ENCODE measurements around the gene IL34. TPM values are rescaled to one million over a fixed set of nuclear protein-coding genes. Genes with fewer than 3 reads are reported as not detected.

The IL34 gene
- polyA plus RNA-seq, 4 donors, result 1.5 to 25.2 (median 6.5) TPM; not detected in 1

- peak; percentile 42 to 87 for DNase-seq
- FAIRE-seq, result no peak
- H3K36me3 ChIP-seq (ENCODE audit: control insufficient read depth in 3 of 3, insufficient read depth in 2 of 3, low read depth in 1 of 3, low read length in 3 of 3), result peaks cover 0 to 55% (median 0%) of the 10 kb centered on the region in 3 donors
- WGBS, 3 donors, result 1% methylated on average over 28 to 72 of the region's 72 CpGs
- H3K27ac ChIP-seq (ENCODE audit: low read depth in 1 of 3, low read length in 2 of 3), result peak within 1 kb of the TSS; percentile 12 to 77 (median 49)
- H3K27me3 ChIP-seq (ENCODE audit: control insufficient read depth in 3 of 3, insufficient read depth in 3 of 3, low read length in 3 of 3), result no peaks in the 10 kb centered on the region
- H3K4me1 ChIP-seq (ENCODE audit: control insufficient read depth in 3 of 3, insufficient read depth in 2 of 3, low read depth in 1 of 3, low read length in 2 of 3), result peaks cover 0 to 55% (median 3%) of the 10 kb centered on the region in 3 donors
- H3K9me3 ChIP-seq (ENCODE audit: control insufficient read depth in 2 of 2, insufficient read depth in 1 of 2, low read depth in 1 of 2, low read length in 1 of 2), result no peaks in the 10 kb centered on the region
- H3K4me3 ChIP-seq (ENCODE audit: low read depth in 1 of 3, low read length in 3 of 3), result peak within 1 kb of the TSS; percentile 50 to 84 (median 63)
These were observed 39.6 kb downstream of the IL34 start, which contains the start of gene MTSS2 for GRCh38 chr16:70685938-70686375. MTSS2 (minus strand) TSS chr16:70686053; CDS start chr16:70685791, 262 bp downstream.

DNA sequence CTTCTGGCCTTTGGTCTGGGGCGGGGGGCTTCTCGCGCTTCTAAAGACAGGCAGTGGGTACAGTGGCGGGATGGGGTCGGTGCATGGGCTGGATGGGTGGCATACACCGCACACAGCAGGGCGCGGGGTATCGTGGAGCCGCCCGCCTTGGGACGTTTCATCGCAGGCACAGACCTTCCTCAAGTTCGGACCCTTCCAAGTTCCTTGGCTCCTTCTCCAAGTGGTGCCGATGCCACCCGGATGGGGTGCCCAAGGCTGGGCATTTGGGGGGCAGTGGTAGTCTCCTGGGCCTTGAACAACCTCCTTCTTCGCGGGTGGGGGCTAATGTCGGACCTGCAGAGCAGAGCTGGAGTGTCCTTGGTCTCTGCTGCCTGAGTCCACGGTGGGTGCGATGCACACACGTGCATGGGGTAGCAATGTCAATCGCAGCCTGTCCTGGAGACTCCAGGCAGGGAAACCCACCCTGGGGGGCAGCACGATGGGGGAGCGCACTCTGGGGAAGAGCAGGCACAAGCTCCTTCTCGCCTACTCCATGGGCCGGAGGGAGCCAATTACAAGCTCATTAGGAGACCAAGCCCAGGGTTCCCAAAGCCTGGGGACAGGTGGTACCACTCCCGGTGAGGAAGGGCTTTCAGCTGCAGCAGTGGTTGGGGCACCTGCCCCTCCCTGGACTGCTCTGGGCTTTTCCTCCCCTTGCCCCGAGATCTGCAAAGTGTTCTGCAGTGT lies 40.2 kb downstream of the IL34 start:
- no peak for DNase-seq
- H3K27ac ChIP-seq (ENCODE audit: low read depth in 1 of 3, low read length in 2 of 3), result peak overlapping the region; percentile 12 to 77 (median 49)
- H3K4me1 ChIP-seq (ENCODE audit: control insufficient read depth in 3 of 3, insufficient read depth in 2 of 3, low read depth in 1 of 3, low read length in 2 of 3), result peaks cover 0 to 59% (median 3%) of the 10 kb centered on the region in 3 donors
- no peak for FAIRE-seq
- WGBS, 3 donors, result 55 to 63% (median 56%) methylated on average over 29 of the region's 29 CpGs
- peaks cover 0 to 59% (median 0%) of the 10 kb centered on the region in 3 donors for H3K36me3 ChIP-seq (ENCODE audit: control insufficient read depth in 3 of 3, insufficient read depth in 2 of 3, low read depth in 1 of 3, low read length in 3 of 3)
- H3K4me3 ChIP-seq (ENCODE audit: low read depth in 1 of 3, low read length in 3 of 3), result peak overlapping the region in 1 of 3 donors; percentile 28
- H3K9me3 ChIP-seq (ENCODE audit: control insufficient read depth in 2 of 2, insufficient read depth in 1 of 2, low read depth in 1 of 2, low read length in 1 of 2), result no peaks in the 10 kb centered on the region
- H3K27me3 ChIP-seq (ENCODE audit: control insufficient read depth in 3 of 3, insufficient read depth in 3 of 3, low read length in 3 of 3), result no peaks in the 10 kb centered on the region

GRCh38 chr16:70687102-70687511 lies 40.7 kb downstream of the IL34 start:
- WGBS, 3 donors, result 46 to 53% (median 47%) methylated on average over 5 of the region's 5 CpGs
- Histone ChIP-seq H3K27me3 (ENCODE audit: control insufficient read depth in 3 of 3, insufficient read depth in 3 of 3, low read length in 3 of 3) (no peaks in the 10 kb centered on the region), H3K4me1 (ENCODE audit: control insufficient read depth in 3 of 3, insufficient read depth in 2 of 3, low read depth in 1 of 3, low read length in 2 of 3) (peaks cover 0 to 63% (median 3%) of the 10 kb centered on the region in 3 donors), H3K4me3 (ENCODE audit: low read depth in 1 of 3, low read length in 3 of 3) (no peak overlapping the region), H3K9me3 (ENCODE audit: control insufficient read depth in 2 of 2, insufficient read depth in 1 of 2, low read depth in 1 of 2, low read length in 1 of 2) (no peaks in the 10 kb centered on the region), H3K27ac (ENCODE audit: low read depth in 1 of 3, low read length in 2 of 3) (peak overlapping the region in 2 of 3 donors; percentile 77 to 81), H3K36me3 (ENCODE audit: control insufficient read depth in 3 of 3, insufficient read depth in 2 of 3, low read depth in 1 of 3, low read length in 3 of 3) (peaks cover 0 to 61% (median 0%) of the 10 kb centered on the region in 3 donors)
- no peak for DNase-seq
- FAIRE-seq, result no peak

DNA sequence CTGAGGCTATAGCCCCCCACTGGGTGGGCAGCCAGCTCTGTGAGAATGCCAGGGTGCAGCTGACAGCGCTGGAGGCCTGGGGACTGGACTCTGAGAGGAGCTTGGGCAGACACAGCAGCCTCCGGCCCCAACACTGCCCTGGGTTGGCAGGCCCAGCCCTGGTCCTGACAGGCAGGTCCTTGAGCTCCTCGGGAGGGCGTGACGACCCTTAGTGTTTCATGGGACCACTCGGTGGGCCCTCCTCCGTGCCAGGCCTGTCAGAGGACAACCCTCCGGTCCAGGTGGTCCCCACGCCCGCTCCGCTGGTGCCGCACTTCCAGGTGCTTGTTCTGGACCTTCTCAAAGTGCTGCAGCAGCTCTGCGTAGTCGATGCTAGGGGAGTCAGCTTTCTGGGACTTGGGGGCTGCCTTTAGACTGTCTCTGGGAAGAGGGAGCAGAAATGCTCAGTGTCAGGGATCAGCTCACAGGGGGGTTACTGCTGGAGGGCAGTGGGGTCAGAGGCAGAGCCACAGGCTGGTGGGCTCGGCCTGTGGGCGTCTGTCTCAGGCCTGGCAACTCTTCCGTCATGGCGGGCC lies 41.4 kb downstream of the IL34 start:
- no peak for FAIRE-seq
- peak overlapping the region in 2 of 3 donors; percentile 77 to 81 for H3K27ac ChIP-seq (ENCODE audit: low read depth in 1 of 3, low read length in 2 of 3)
- peaks cover 0 to 63% (median 0%) of the 10 kb centered on the region in 3 donors for H3K36me3 ChIP-seq (ENCODE audit: control insufficient read depth in 3 of 3, insufficient read depth in 2 of 3, low read depth in 1 of 3, low read length in 3 of 3)
- H3K4me3 ChIP-seq (ENCODE audit: low read depth in 1 of 3, low read length in 3 of 3), result no peak overlapping the region
- DNase-seq, result no peak
- WGBS, 3 donors, result 82 to 90% (median 89%) methylated on average over 15 to 18 of the region's 18 CpGs
- H3K9me3 ChIP-seq (ENCODE audit: control insufficient read depth in 2 of 2, insufficient read depth in 1 of 2, low read depth in 1 of 2, low read length in 1 of 2), result no peaks in the 10 kb centered on the region
- H3K27me3 ChIP-seq (ENCODE audit: control insufficient read depth in 3 of 3, insufficient read depth in 3 of 3, low read length in 3 of 3), result no peaks in the 10 kb centered on the region
- H3K4me1 ChIP-seq (ENCODE audit: control insufficient read depth in 3 of 3, insufficient read depth in 2 of 3, low read depth in 1 of 3, low read length in 2 of 3), result peaks cover 0 to 63% (median 3%) of the 10 kb centered on the region in 3 donors

- 48 to 85% (median 78%) methylated on average over 8 of the region's 8 CpGs for WGBS, 3 donors
- Histone ChIP-seq H3K4me1 (ENCODE audit: control insufficient read depth in 3 of 3, insufficient read depth in 2 of 3, low read depth in 1 of 3, low read length in 2 of 3) (peaks cover 0 to 64% (median 3%) of the 10 kb centered on the region in 3 donors), H3K27me3 (ENCODE audit: control insufficient read depth in 3 of 3, insufficient read depth in 3 of 3, low read length in 3 of 3) (no peaks in the 10 kb centered on the region), H3K27ac (ENCODE audit: low read depth in 1 of 3, low read length in 2 of 3) (peak overlapping the region in 2 of 3 donors; percentile 77 to 81), H3K36me3 (ENCODE audit: control insufficient read depth in 3 of 3, insufficient read depth in 2 of 3, low read depth in 1 of 3, low read length in 3 of 3) (peaks cover 0 to 59% (median 2%) of the 10 kb centered on the region in 3 donors), H3K9me3 (ENCODE audit: control insufficient read depth in 2 of 2, insufficient read depth in 1 of 2, low read depth in 1 of 2, low read length in 1 of 2) (no peaks in the 10 kb centered on the region), H3K4me3 (ENCODE audit: low read depth in 1 of 3, low read length in 3 of 3) (no peak overlapping the region)
- DNase-seq (no peak), FAIRE-seq (no peak)
These were observed 41.9 kb downstream of the IL34 start for GRCh38 chr16:70688246-70688742.

DNA sequence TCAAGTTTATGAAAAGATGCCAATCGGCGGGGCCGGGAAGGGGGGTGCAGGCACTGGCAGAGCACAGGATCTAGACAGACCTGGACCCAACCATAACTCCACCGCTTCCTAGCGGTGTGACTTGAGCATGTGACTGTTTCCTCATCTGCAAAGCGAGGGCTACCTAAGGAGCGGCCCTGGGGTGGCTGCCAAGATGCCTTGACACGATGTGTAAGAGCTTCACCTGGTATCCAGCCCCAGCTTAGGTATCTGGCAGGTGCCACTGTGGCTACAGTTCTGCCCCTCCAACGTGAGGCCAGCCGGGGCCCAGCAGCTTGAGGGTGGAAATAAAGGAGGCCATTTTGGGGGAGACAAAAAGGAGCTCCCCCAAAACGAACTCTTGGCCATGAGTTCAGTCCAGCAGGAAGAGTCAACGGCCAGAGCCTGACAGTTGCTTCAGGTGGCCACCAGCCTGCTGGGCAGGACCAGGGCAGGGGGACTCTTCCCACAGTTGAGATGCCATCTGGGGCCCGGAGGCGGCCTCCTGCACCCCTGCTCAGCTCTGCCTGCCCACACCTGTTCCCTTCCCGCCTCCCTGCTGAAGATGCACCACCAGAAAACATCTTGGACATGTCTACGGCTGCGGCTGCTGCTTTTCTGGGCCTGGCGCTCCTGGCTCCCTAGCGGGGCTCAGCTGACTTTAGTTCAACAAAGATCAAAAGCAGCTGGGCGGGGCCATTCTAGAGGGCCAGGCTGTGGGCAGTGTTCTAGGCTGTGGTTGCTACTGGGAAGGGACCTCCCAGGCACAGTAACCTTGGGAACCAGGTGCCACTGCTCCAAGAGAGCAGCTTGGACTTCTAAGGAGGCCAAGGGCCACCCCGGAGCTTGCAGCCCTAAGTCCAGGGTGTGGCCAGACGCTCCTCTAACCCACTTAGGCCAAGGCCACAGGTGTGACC lies 42.9 kb downstream of the IL34 start:
- FAIRE-seq, result no peak

DNA sequence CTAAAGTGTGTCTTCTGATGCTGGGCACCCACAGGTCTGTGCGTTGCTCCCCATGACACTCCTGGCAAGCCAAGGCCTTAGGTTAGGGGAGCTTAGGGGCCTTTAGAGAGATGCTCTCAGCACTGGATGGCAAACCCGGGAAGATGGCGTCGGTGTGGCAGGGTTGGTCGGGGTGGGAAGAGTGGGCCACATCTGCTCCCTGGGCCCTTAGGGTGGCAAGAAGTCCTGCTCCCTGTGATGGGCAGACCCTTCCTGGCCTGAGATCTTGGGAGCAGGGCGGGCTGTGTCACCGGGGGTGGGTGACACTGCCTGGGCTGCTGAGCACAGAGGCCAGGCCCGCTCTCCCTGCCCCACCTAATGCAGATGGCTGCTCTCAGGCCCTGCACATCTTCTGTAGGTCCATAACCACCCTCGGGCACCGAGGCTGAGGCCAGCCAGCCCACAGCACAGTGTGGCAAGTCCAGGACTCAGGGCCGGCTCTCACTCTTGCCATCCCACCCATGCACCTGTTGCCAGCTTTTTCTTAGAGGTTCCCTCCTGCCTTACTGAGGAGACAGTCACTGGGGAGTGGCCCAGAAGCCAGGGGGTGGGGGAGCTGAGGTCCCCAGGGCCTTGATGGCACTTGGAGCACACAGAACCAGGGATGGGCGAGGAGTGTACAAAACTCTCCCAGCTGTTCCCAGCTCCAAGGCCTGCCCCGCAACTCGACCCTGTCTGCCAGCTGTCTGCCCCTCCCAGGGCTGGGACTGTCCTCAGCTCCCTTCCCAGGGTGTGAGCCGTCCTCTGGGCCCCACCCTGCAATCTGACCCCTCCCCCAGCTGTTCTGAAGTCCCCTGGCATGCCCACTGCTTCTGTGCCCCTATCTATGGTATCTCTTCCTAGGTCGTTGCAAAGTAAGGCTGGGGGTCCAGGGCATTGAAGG lies 43.9 kb downstream of the IL34 start:
- Histone ChIP-seq H3K27me3 (ENCODE audit: control insufficient read depth in 3 of 3, insufficient read depth in 3 of 3, low read length in 3 of 3) (no peaks in the 10 kb centered on the region), H3K4me1 (ENCODE audit: control insufficient read depth in 3 of 3, insufficient read depth in 2 of 3, low read depth in 1 of 3, low read length in 2 of 3) (peaks cover 0 to 72% (median 3%) of the 10 kb centered on the region in 3 donors), H3K36me3 (ENCODE audit: control insufficient read depth in 3 of 3, insufficient read depth in 2 of 3, low read depth in 1 of 3, low read length in 3 of 3) (peaks cover 0 to 73% (median 2%) of the 10 kb centered on the region in 3 donors), H3K4me3 (ENCODE audit: low read depth in 1 of 3, low read length in 3 of 3) (no peak overlapping the region), H3K27ac (ENCODE audit: low read depth in 1 of 3, low read length in 2 of 3) (peak overlapping the region in 2 of 3 donors; percentile 74 to 79), H3K9me3 (ENCODE audit: control insufficient read depth in 2 of 2, insufficient read depth in 1 of 2, low read depth in 1 of 2, low read length in 1 of 2) (no peaks in the 10 kb centered on the region)
- FAIRE-seq (no peak), DNase-seq (peak in 1 of 2 donors; percentile 61)
- WGBS, 3 donors, result 69 to 81% (median 80%) methylated on average over 15 to 16 of the region's 16 CpGs

More for the DNA sequence above, 42.9 kb downstream of the IL34 start:
- DNase-seq, result no peak
- WGBS, 3 donors, result 78 to 84% (median 79%) methylated on average over 22 of the region's 22 CpGs
- no peaks in the 10 kb centered on the region for H3K9me3 ChIP-seq (ENCODE audit: control insufficient read depth in 2 of 2, insufficient read depth in 1 of 2, low read depth in 1 of 2, low read length in 1 of 2)
- no peak overlapping the region for H3K4me3 ChIP-seq (ENCODE audit: low read depth in 1 of 3, low read length in 3 of 3)
- peaks cover 0 to 74% (median 3%) of the 10 kb centered on the region in 3 donors for H3K4me1 ChIP-seq (ENCODE audit: control insufficient read depth in 3 of 3, insufficient read depth in 2 of 3, low read depth in 1 of 3, low read length in 2 of 3)
- no peaks in the 10 kb centered on the region for H3K27me3 ChIP-seq (ENCODE audit: control insufficient read depth in 3 of 3, insufficient read depth in 3 of 3, low read length in 3 of 3)
- peak overlapping the region in 2 of 3 donors; percentile 77 to 81 for H3K27ac ChIP-seq (ENCODE audit: low read depth in 1 of 3, low read length in 2 of 3)
- H3K36me3 ChIP-seq (ENCODE audit: control insufficient read depth in 3 of 3, insufficient read depth in 2 of 3, low read depth in 1 of 3, low read length in 3 of 3), result peaks cover 0 to 63% (median 2%) of the 10 kb centered on the region in 3 donors
